GM19240 (cell line): Measurements from ENCODE around the gene HID1.
A peak's percentile ranks its signal among the peaks of the same experiment; 100 is the strongest.

ENCODE experiments used
- DNase-seq: peaks from one replicate; pipeline ENCODE4 v3.0.0; 2011; ENCODE audit warnings: low spot score; ENCODE audit not compliant: insufficient read length

The HID1 gene

DNA sequence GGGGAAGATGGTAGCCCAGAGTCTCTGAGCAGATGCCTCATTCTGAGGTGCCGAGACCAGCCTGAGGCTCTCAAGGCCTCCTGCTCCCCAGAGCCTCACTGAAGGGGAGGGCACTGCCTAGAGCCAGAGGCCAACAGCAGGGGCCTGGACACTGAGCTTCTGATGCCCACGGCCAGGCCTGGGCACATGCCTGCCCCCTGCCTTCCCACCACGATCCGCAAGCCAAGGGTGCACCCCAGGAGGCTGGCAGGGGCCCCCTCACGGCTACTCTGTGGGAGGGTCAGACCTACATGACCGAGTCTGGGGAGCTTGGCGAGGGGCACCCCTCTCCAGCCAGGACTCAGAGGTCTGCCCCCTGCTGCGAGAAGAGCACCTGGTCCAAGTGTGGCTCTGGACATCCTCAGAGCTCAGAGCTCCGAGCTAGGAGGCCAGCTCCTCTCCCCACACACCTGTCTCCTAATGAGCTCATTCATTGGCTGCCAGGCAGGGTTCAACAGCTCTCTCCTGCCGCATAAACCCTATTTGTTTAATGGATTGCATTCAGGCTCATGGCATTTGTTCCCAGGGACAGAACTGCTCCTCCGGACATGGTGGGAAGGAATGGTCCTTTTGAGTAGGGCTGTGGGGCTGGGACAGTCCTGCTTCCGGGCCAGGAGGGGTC, 23.0 kb downstream of the HID1 start:
- DNase-seq, result no peak

GRCh38 chr17:74947041-74947754, 25.4 kb downstream of the HID1 start:
- DNase-seq, result no peak

DNA sequence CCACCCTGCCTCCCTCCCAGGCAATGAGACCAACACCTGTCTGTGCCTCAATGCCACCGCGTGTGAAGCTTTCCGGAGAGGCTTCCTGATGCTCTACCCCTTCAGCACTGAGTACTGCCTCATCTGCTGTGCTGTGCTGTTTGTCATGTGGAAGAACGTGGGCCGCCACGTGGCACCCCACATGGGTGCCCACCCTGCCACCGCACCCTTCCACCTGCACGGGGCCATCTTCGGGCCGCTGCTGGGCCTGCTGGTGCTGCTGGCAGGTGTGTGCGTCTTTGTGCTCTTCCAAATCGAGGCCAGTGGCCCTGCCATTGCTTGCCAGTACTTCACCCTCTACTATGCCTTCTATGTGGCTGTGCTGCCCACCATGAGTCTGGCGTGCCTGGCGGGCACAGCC, 25.9 kb downstream of the HID1 start:
- no peak for DNase-seq

GRCh38 chr17:74945543-74945942, 27.0 kb downstream of the HID1 start:
- peak; percentile 47 for DNase-seq

GRCh38 chr17:74943808-74944522, 28.6 kb downstream of the HID1 start:
- DNase-seq, result no peak

GRCh38 chr17:74941128-74941725, 31.3 kb downstream of the HID1 start:
- DNase-seq, result no peak

GRCh38 chr17:74939534-74939933, 33.0 kb downstream of the HID1 start:
- no peak for DNase-seq

DNA sequence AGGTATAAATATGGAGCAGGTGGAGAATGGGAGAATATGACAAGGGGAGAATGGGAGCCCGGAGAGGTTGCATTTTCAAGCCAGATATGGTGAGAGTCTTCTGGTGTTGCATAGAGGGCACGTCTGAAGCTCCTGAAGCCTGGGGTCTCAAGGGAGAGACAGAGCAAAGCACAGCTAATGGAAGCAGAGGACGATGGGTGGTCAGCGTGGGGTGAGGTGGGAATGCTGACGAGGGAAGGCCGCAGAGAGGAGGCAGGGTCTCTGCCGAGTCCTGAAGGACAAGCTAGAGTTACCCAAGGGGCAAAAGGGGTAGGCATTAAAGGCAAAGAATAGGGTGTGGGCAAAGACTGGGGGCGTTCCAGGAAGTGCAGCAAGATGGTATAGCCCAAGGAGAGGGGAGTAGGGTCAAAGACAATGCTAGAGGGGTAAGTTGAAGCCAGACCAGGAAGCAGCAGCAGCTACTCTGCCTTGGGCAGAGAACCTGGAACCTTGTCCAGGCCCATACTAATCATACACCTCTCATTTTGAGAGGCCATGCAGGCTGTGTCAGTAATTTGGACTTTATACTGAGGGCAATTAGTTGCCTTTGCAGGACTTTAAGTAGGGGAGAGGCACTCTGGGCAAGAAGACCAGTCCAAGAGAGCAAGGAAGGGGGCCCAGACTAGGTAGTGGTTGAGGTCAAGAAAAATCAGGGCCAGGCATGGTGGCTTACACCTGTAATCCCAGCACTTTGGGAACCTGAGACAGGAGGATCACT, 34.2 kb downstream of the HID1 start:
- DNase-seq, result no peak

GRCh38 chr17:74937064-74938051, 35.2 kb downstream of the HID1 start:
- no peak for DNase-seq

GRCh38 chr17:74936470-74936799, 36.1 kb downstream of the HID1 start:
- no peak for DNase-seq

DNA sequence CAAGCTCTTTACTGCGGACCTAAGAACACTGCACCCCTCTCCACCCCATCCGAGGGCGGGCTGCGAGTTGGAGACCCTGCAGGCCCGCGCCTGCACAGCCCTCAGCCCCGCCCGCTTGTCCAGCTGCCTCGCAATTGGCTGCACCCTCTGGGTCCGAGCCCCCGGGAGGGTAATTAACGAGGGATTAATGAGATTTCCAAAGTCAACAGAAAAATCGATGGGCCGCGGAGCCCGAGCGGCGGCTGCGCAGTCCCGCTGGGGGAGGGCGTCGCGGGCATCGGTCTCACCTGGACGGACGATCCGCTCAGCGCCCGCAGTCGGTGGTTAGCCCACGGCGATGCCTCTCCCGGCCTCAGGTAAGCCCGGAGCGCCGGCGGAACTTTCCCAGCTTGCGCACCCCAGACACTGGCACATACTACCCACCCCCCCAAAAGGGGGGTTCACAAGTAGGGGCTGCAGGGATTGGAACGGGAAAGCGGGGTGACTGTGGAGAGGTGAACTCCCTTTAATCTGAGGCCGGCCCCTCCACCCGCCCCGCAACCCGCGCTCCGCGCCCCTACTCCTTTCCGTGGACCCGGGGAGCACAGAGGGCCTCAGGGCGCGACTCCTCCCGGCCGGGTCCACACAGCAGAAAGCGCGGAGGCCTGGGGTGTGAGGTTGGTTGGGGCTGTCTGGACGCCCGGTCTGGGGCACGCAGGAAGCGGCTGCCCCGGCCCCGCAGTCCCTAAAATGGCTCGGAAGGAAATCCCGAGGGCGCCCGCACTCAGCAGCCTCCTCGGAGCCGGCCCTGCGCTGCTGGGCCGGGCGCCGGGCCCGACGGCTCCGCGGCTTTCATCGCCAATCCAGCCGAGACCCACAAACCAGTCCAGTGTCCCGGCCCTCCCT, 36.7 kb downstream of the HID1 start, which contains the start of gene OTOP3:
TSS of gene OTOP3 (plus strand) at position 314 of the 885 bp plus-strand sequence. CDS start at position 338, 24 bp downstream.
- DNase-seq, result no peak

GRCh38 chr17:74935048-74935447, 37.5 kb downstream of the HID1 start:
- DNase-seq, result no peak

DNA sequence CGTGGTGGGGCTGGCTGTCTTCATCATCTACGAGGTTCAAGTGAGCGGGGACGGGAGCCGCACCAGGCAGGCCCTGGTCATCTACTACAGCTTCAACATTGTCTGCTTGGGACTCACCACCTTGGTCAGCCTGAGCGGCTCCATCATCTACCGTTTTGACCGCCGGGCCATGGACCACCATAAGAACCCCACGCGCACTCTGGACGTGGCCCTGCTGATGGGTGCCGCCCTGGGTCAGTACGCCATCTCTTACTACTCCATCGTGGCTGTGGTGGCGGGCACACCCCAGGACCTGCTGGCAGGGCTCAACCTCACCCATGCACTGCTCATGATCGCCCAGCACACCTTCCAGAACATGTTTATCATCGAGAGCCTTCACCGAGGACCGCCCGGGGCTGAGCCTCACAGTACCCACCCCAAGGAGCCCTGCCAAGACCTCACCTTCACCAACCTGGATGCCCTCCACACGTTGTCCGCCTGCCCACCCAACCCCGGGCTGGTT, 42.0 kb downstream of the HID1 start:
- no peak for DNase-seq

- no peak for DNase-seq
These were observed 43.8 kb downstream of the HID1 start for GRCh38 chr17:74928786-74929185.

GRCh38 chr17:74925242-74925641, 47.3 kb downstream of the HID1 start:
- no peak for DNase-seq

- DNase-seq, result no peak
These were observed 48.2 kb downstream of the HID1 start, which contains the start of gene OTOP2 for GRCh38 chr17:74924250-74924948. Gene OTOP2 (plus strand): TSS chr17:74924273. CDS start chr17:74924633, 360 bp downstream.

- peak; percentile 60 for DNase-seq
These were observed 48.9 kb downstream of the HID1 start for GRCh38 chr17:74923538-74924249.
